ENCODE data around the gene SCGB1D1.
"Not testable (repeated sequence)": the region's sequence is repeated elsewhere in the genome, so short reads cannot be mapped to it uniquely, and the experiment has no call there.

Gene SCGB1D1

DNA sequence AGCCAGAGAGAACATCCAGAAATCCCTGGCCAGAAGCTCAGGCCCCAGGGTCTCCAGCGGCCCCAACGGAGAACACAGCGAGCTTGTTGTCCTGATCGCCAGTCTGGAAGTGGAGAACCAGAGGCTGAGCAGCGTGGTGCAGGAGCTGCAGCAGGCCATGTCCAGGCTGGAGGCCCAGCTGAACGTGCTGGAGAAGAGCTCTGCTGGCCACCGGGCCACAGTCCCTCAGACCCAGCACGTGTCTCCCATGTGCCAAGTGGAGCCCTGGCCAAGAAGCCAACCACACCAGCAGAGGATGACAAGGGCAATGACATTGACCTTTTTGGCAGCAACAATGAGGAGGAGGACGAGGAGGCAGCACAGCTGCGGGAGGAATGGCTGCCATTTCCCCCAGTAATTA lies 20.6 kb upstream of the SCGB1D1 start:
- DNase-seq: no peak

DNA sequence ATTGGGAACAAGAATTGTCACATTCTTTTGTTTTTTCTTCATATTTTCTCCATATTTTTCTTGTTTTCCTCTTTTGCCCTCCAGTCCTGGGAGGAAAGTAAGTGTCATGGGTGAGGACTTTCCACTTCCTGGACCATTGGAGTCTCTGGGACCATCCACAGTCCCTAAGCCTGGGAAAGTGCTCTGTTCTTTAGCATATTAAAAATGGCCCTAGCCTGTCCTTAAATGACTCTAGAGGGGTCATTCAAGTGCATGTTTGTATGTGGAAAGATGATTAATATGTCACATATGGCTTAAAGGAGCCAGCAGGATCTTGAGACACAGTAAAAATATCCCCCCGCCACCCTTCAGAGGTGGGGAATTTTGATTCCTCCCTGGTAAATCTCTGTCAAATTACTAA lies 20.1 kb upstream of the SCGB1D1 start:
- no peak for DNase-seq

DNA sequence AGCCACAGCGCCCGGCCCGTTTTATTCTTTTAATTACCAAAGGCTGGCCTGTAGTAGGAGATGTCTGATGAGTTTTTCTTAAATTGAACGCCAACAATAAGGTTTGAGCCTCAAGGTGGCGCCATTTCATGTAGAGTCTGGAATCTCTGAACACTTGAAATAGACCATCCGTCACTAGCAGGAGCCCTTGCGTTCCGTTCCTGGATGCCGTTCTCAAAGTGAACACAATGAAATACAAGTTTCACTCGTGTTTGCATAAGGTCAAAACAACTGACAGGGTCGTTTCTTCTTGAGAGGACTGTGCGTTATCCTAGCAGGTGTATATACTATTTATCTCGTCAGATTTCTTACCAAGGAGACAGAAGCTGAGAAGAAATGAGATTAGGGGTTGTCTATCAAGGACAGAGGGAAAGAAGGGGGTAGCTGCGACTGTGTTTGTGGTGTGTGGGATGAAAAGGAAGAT lies 18.7 kb upstream of the SCGB1D1 start:
- peak; percentile 40 for DNase-seq

DNA sequence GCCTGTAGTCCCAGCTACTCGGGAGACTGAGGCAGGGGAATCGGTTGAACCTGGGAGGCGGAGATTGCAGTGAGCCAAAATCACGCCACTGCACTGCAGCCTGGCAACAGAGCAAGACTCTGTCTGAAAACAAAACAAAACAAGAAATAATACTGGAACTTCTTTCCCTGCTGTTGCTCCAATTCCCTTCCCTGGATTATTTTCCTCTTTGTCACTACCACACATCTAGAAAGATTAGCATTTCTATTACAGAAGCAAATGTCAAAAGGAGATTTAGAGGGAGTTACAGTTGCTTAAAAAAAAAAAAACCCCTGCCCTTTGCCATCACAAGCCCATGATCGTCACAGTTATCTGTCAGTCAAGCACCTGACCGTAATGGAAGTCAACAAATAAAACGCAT lies 17.7 kb upstream of the SCGB1D1 start:
- DNase-seq: no peak

DNA sequence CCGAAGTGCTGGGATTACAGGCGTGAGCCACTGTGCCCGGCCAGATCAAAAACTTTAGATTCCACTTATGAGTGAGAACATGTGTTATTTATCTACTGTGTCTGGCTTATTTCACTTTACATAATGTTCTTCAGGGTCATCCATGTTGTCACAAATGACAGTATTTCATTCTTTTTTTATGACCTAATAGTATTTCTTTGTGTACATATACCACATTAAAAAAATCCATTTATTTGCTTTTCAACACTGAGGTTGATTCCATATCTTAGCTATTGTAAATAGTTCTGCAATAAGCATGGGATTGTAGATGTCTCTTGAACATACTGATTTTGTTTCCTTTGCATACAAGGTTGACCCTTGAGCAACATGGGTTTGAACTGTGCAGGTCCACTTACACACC lies 13.2 kb upstream of the SCGB1D1 start:
- no peak for DNase-seq

DNA sequence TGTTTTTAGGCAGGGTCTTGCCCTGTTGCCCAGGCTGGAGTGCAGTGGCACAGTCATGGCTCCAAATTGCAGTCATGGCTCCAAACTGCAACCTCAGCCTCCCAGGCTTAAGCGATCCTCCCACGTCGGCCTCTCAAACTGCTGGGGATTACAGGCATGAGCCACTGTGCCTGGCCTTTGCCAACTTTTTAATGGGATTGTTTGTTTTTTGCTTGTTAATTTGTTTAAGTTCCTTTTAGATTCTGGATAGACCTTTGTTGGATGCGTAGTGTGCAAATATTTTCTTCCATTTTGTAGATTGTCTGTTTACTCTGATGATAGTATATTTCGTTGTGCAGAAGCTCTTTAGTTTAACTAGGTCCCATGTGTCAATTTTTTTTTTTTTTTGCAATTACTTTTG lies 10.0 kb upstream of the SCGB1D1 start:
- no peak for DNase-seq

DNA sequence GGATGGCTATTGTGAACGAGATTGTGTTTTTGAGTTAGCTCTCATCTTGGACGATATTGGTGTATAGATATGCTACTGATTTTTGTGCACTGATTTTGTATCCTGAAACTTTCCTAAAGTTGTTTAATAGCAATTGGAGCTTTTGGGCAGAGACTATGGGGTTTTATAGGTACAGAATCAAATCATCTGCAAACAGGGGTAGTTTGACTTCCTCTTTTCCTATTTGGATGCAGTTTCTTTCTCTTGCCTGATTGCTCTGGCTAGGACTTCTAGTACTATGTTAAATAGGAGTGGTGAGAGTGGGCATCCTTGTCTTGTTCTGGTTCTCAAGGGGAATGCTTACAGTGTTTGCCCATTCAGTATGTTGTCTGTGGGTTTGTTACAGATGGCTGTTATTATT lies 8.9 kb upstream of the SCGB1D1 start:
- no peak for DNase-seq

DNA sequence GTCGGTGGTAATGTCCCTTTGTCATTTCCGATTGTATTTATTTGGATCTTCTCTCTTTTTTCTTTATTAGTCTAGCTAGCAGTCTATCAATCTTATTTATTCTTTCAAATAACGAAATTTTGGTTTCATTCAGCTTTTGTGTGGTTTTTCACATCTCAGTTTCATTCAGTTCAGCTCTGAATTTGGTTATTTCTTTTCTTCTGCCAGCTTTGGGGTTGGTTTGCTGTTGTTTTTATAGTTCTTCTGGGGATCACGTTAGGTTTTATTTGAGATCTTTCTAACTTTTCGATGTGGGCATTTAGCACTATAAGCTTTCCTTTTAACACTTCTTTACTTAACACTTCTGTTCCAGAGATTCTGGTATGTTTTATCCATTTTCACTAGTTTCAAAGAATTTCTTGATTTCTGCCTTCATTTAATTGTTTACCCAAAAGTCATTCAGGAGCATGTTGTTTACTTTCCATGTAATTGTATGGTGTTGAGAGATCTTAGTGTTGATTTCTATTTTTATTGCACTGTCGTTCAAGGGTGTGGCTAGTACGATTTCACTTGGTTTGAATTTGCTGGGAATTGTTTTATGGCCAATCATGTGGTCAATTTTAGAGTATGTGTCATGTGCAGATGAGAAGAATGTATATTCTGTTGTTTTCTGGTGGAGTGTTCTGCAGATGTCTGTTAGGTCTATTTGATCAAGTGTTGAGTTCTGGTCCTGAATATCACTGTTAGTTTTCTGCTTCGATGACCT lies 7.7 kb upstream of the SCGB1D1 start:
- DNase-seq: no peak

DNA sequence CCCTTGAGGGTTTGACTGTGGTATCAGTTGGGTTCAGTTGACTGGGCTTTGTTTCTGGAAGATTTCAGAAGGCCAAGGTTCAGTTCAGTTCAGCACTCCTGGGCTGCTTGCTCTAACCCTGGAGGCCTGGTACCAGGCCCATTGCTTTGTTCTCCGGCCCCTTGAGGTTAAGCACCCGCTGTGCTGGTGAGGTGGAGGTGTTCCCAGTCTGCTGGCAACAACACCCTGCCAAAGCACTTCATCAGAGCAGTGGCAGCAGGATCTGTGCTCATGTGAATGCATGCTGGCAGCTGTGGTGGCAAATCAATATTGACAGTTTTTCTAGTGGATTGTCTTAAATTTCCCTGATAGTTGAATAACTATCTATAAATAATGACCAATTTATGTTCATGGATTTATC lies 3.8 kb upstream of the SCGB1D1 start:
- no peak for DNase-seq

DNA sequence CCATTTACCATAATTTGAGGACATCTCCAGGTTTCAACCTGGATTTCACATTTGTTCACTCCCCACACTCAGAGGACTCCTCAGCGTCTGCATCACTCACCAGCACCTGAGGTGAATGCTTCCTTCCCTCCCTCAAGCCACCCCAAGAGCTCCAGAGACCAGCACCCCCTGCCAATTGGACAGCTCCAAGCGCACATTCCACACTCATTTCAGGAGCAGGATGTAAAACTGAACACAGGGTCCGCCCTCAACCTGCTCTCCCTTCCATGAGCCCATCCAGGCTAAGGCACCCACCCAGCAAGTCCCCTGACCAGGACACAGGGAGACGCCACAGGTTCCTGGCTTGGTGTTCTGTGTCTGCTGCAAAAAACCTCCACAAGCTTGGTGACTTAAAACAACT lies 3.9 kb downstream of the SCGB1D1 start:
- DNase-seq: no peak

DNA sequence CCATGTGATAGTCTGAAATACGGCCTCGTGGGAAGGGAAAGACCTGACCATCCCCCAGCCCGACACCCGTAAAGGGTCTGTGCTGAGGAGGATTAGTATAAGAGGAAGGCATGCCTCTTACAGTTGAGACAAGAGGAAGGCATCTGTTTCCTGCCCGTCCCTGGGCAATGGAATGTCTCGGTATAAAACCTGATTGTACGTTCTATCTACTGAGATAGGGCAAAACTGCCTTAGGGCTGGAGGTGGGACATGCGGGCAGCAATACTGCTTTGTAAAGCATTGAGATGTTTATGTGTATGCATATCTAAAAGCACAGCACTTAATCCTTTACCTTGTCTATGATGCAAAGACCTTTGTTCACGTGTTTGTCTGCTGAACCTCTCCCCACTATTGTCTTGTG lies 5.0 kb downstream of the SCGB1D1 start:
- DNase-seq: not testable (repeated sequence)

DNA sequence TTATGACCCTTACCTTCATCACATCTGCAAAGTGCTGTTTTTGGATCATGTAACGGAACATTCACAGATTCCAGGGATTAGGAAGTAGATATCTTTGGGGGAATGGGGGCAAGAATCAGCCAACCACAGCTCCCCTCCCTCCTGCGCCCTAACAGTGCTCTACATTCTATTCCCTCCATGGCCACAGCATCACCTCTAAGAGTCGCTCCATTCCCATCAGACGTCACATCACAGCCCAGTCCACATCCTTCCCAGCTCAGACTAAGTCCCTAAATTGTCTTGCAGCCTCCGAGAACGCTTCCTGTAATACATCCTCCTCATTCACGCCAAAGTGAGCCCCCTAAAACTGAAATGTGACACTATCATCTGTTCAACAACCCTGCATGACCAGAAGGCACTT lies 5.9 kb downstream of the SCGB1D1 start:
- DNase-seq: no peak

DNA sequence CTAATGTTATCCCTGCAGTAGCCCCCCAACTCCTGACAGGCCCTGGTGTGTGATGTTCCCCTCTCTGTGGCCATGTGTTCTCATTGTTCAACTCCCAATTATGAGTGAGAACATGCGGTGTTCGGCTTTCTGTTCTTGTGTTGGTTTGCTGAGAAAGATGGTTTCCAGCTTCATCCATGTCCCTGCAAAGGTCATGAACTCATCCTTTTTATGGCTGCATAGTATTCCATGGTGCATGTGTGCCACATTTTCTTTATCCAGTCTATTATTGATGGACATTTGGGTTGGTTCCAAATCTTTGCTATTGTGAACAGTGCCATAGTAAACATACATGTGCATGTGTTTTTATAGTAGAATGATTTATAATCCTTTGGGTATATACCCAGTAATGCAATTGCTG lies 7.4 kb downstream of the SCGB1D1 start:
- not testable (repeated sequence) for DNase-seq

DNA sequence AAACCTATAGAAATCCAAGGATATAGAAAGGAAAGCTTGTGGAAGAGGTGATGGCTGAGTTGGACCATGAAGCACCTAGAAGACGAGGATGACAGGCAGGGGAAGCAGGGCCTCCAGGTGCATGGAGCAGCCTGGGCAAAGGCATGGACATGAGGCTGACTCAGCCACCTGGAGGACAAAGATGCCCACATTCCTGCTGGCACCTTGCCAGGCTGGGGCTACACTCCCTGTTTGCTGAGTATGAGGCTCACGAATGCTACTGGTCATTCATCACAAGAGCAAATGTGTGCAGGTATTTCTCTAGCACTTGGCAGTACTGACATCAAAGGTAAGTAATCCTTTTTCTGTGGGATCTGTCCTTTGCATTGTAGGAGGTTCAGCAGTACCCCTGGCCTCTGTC lies 11.4 kb downstream of the SCGB1D1 start:
- DNase-seq: no peak

DNA sequence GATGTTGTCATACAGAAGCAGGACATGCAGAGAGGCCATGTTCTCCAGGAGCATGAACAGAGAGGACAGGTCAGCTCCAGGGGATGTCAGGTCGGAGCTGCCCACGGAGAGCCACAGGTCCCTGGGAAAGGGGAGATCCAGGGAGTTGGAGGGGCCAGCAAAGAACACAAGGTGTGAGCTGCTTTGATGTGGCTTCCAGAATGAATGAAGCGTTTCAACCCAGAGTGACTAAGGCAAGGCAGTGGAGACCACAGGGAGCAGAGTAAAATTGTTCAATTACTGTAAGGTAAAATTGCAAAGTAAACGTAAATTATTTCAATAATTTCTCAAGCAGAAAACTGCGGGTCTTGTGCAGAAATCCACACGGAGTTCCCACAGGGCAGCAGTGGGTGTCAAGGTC lies 12.9 kb downstream of the SCGB1D1 start:
- DNase-seq: no peak

DNA sequence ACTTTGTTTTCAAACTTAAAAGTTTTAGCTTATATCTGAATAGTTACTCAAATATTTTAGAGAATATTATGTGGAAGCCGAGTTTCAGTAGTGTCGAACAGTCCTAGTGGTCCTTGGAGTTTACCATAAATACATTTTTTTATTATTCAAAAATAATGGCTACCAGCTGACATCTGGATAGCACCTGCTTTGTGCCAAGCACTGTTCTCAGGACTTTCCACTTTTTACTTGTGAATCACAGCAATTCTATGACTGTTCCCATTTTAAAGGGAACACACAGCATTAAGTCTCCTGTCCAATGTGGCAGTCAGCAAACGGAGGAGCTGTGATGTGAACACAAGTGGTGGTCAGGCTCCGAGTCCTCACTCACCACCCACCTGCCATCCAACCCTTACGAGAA lies 14.4 kb downstream of the SCGB1D1 start:
- DNase-seq: no peak

DNA sequence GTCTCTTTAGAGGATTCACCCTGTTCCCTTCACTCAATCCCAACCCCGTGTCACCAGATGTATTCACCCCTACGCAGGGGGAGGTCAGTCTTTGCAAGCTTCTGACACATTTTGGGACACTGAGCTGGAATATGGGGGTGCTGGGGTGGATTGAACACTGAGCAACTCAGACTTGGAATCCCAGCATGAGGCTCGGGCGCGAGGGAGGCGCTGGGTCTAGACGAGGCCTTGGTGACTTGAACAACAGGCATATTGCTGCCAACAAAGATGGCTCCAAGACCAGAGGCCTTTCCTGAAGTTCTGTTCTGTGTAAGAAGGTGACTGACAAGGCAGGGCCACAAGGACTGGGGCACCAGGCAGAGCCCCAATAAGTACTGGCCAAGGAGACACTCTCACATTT lies 15.4 kb downstream of the SCGB1D1 start:
- no peak for DNase-seq

DNA sequence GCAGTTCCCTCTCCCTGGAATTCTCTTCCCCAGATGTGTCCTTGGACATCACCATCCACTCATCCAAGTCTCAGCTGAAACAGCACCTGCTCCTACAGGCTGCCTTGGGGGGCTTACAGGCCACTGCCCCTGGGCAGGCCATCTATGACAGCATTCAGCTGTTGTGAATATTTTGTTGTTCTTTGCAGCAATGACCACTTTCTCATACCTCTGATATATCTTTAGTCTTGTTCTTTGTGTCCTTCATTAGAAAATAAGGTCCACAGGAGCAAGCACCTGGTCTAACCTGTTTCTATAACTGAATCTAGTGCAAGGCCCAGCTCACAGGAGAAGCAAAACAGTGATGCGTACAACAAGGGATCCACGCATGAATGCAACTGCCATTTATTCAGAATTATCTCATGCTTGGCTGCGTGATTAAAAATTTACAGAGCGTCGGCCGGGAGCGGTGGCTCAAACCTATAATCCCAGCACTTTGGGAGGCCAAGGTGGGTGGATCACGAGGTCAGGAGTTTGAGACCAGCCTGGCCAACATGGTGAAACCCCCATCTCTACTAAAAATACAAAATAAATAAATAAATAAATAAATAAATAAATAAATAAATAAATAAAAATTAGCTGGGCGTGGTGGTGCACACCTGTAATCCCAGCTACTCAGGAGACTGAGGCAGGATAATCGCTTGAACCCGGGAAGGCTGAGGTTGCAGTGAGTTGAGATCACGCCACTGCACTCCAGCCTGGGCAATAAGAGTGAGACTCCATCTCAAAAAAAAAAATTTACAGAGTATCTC lies 16.5 kb downstream of the SCGB1D1 start:
- not testable (repeated sequence) for DNase-seq

DNA sequence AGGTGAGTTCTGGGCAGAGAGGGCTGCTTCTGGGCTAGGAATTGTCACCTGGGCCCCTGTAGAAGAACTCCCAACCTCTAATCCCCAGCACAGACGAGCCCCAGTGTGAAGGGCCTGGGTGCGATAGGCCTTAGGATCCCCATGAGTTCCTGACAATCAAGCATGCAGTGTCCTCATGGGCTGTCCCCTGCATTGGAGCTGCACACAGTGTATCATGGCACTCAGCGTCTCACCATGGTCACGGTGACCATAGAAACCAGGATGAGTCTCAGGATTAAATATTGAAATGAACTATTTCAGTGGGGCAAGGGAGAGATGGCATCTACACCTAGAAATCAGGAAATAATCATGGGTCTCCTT lies 18.7 kb downstream of the SCGB1D1 start:
- no peak for DNase-seq

DNA sequence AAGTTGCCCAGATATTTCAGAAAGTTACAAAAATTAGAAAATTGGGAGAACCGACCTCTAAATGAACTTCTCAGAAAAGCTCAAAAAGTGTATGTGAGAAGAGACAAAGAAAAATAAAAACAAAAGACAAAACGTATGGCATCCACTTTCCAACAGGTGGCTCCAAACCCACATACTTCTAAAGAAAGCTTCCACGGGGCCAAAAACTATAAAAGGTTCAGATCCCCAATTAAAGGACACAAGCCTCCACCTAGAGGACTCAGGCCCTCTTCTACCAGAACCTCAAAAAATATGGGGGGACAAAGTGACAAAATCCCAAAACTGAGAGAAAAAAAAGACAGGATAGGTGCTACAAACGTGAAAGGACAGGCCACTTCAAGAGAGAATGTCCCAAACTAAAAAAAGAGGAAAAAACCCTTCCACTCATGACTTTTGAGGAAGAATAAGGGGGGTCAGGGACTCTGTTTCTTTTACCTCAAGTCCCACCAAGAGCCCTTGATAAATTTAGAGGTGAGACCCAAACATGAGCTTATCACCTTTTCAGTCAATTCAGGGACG lies 27.3 kb downstream of the SCGB1D1 start:
- no peak for DNase-seq

DNA sequence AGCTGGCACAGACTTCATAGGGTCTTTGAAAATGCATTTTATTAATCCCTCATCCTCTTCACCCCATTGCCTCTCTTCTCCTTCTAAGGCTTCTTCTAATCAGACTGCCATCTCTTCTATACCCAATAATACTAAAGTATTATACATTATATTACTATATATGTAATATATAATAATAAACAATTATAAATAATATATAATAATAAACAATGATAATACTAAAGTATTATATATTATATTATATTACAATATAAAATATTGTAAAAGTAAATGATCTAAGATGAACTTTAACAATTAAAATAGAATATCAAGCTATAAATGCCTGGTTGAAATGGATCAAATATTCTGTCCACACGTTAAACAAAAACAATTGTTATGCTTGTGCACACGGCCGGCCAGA lies 31.5 kb downstream of the SCGB1D1 start:
- DNase-seq: no peak

DNA sequence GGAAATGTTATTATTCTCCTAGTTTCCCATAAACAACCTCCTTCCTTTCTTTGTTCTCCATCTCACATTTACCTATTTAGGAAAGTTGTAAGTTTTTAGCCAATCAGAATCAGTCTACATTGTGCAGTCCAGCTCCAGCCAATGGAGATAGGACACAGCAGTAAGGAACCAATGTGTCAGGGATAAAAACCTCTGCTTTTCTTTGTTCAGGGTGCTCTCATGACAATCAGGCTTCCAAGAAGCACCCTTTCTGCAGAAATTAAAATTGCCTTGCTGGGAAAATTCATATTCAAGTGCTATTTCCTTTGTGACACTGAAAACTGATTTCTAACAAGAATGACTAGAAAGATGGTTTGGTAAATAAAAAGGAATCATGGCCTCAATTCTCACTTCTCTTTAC lies 33.1 kb downstream of the SCGB1D1 start:
- DNase-seq: no peak

DNA sequence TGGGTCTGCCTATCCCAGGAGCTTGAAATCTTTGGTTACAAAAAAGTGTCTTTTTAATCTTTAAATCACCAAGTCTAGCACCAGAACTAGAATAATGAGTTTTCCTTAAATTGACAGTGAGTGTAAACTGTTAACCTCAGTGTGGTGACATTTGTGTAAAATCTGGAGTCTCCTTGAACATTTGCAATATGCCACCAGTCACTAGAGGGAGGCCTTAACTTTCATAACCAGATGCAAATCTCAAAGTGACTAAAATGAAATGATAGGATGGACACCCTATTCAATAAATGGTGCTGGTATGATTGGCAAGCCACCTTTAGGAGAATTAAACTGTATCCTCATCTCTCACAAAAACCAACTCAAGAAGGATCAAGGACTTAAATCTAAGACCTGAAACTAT lies 43.7 kb downstream of the SCGB1D1 start:
- DNase-seq: no peak

DNA sequence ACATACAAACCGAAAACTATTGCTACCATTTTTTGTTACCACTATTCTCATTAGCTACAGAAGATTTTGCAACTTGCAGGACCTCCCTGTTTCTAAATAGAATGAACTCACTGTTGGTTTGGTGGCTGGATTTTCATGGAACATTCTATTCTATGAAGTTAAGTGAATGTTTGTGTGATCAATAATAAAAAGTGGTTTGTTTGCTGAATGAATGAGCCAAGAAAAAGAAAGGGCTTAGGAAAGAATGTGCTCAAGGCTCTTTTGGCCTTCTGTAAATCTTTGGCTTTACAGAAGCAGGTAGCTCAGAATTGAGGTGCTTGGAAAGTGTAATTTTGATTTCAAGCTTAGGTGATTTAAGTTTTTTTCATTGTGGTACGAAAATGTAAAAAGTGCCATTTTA lies 46.2 kb downstream of the SCGB1D1 start:
- no peak for DNase-seq

Data from NCI-H1436 treated with DMSO at 0.1 percent for 48 hours (cell line).